ENCODE data around the gene SURF6.
"Not testable (repeated sequence)": the region's sequence is repeated elsewhere in the genome, so short reads cannot be mapped to it uniquely, and the experiment has no call there.

The SURF6 gene

GRCh38 chr9:133286523-133286922, 49.5 kb downstream of the SURF6 start:
- no peak for DNase-seq (ENCODE audit: low read depth)

- DNase-seq (ENCODE audit: low read depth) = no peak
Measured at GRCh38 chr9:133285252-133285775, 50.7 kb downstream of the SURF6 start.

GRCh38 chr9:133284362-133284761, 51.6 kb downstream of the SURF6 start:
- no peak for DNase-seq (ENCODE audit: low read depth)

DNA sequence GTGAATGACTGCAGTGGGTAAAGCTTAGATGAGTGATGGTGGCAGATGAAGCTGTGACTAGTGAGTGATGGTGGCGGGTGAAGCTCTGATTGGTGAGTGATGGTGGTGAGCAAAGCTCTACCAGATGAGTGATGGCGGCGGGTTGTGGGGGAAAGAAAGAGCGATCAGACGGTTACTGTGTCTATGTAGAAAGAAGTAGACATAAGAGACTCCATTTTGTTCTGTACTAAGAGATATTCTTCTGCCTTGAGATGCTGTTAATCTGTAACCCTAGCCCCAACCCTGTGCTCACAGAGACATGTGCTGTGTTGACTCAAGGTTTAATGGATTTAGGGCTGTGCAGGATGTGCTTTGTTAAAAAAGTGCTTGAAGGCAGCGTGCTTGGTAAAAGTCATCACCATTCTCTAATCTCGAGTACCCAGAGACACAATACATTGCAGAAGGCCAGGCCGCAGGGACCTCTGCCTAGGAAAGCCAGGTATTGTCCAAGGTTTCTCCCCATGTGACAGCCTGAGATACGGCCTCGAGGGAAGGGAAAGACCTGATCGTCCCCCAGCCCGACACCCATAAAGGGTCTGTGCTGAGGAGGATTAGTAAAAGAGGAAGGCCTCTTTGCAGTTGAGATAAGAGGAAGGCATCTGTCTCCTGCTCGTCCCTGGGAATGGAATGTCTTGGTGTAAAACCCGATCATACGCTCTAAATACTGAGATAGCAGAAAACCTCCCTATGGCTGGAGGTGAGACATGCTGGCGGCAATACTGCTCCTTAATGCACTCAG, 52.5 kb downstream of the SURF6 start:
- not testable (repeated sequence) for DNase-seq (ENCODE audit: low read depth)

GRCh38 chr9:133282464-133283238, 53.3 kb downstream of the SURF6 start:
- no peak for DNase-seq (ENCODE audit: low read depth)

GRCh38 chr9:133280392-133280791, 55.6 kb downstream of the SURF6 start:
- DNase-seq (ENCODE audit: low read depth) = no peak

Measured in fibroblast of gingiva (primary cell).